ENCODE data around the gene CTDP1.

DNA sequence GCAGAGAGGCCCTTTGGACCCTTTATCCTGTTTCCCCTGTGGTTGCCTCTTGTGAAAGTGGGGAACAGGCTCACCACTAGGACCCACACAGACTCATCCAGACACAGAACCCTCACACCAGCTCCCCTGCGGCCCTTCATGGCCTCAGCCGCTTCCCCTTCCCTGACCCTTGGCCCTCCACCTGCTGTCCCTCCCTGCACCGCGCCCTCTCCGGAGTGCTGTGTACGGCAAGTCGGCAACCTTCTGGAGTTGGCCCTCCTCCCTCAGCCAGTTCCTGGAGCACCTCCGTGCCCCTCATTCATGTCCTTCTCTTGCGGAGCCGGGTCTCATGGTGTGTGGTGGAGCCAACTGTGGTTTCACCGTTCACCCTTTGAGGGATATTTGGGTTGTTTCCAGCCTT lies 44.0 kb downstream of the CTDP1 start:
- TF ChIP-seq REST (IDR thresholded peaks at IDR 0.05; ENCODE audit: insufficient read depth in 1 of 2, low read depth in 2 of 2, low read length in 2 of 2) (no peak), POLR2AphosphoS5 (IDR thresholded peaks at IDR 0.05; ENCODE audit: low read depth, low read length) (no peak)
